Mesothelial cell of epicardium (in vitro differentiated cells): ENCODE measurements around the gene REPS2. TPM values are rescaled to one million over a fixed set of nuclear protein-coding genes. Genes with fewer than 3 reads are reported as not detected.

Experiments used
- DNase-seq, 2 experiments: peaks; one replicate each; pipeline ENCODE4 v3.0.0; 2021; ENCODE audit warnings: low spot score in 2 of 2; ENCODE audit not compliant: unreplicated experiment in 2 of 2
- H3K27ac Mint-ChIP-seq: 2 replicates; pipeline ENCODE4 v1.8.0; 2021; ENCODE audit warnings: mixed read lengths
- H3K27me3 Mint-ChIP-seq: 2 replicates; pipeline ENCODE4 v1.8.0; 2021; ENCODE audit warnings: low read depth, mixed read lengths
- H3K36me3 Mint-ChIP-seq: 2 replicates; pipeline ENCODE4 v1.8.0; 2021; ENCODE audit warnings: mixed read lengths
- H3K4me1 Mint-ChIP-seq: 2 replicates; pipeline ENCODE4 v1.8.0; 2021; ENCODE audit warnings: mixed read lengths
- H3K4me3 Mint-ChIP-seq: 2 replicates; pipeline ENCODE4 v1.8.0; 2021; ENCODE audit warnings: mild to moderate bottlenecking, moderate library complexity, mixed read lengths
- H3K9me3 Mint-ChIP-seq: 2 replicates; pipeline ENCODE4 v1.8.0; 2021; ENCODE audit warnings: mixed read lengths
- CTCF ChIP-seq: fragments of 200-600 bp; sonication (generic); IDR thresholded peaks from one replicate; pipeline ENCODE4 v1.5.0; 2021; ENCODE audit warnings: antibody characterized with exemption; ENCODE audit not compliant: unreplicated experiment
- total RNA-seq: library from RNA; stranded (reverse); gene quantifications from 3 replicates; pipeline ENCODE4 v1.2.1, GENCODE V29; 2021

REPS2 gene
- total RNA-seq, 1 donor from 2014 or later, result 5.2 TPM

GRCh38 chrX:17020356-17020755 is 73.9 kb downstream of the REPS2 start:
- H3K9me3 Mint-ChIP-seq, result no peaks in the 10 kb centered on the region
- no peak overlapping the region for H3K27ac Mint-ChIP-seq
- H3K36me3 Mint-ChIP-seq, result no peaks in the 10 kb centered on the region
- no peak for TF ChIP-seq CTCF
- no peak for DNase-seq
- no peak overlapping the region for H3K4me3 Mint-ChIP-seq
- H3K4me1 Mint-ChIP-seq, result peaks cover 27% of the 10 kb centered on the region
- no peaks in the 10 kb centered on the region for H3K27me3 Mint-ChIP-seq

DNA sequence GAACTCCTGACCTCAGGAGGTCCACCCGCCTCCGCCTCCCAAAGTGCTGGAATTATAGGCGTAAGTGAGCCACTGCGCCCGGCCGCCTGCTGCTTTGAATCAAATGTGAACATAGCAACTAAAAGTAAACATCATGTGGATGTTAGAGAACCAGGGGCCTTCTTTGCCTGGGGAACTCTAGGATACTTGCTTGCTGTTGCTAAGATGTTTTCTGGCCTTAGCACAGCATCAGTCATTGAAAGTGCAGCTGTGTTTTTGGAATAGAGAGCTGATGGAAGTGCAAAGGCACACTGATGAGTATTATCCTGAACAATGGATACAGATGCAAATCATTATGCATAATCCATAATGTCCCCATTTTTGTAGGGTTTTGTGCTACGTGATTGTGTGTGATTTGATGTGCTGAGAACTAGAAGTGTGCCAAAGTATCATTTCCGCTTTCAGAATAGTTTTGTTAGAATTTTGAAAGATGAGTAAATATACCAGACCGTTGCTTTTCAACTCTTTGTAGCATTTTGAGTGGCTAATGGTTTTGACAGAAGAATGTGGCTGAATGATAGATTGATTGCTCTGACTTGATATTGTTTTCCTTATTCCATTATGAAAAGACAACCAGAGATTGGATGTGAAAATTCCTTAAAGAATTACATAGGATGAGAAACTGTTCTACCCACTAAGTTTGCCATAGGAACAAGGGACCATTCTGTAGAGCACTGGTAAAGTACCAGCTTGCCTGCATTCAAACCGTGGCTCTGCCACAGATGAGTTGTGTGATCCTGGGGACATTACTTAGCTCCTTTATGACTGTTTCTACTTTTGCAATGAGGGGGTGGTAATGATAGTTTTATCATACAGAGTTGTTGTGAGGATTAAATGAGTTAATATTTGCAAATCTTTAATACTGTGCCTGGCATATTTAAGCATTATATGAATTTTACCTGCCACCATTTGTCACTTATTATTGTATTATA is 74.7 kb downstream of the REPS2 start:
- Mint-ChIP-seq H3K27me3 (peaks cover 2% of the 10 kb centered on the region), H3K9me3 (no peaks in the 10 kb centered on the region), H3K4me1 (peaks cover 27% of the 10 kb centered on the region), H3K27ac (no peak overlapping the region), H3K36me3 (no peaks in the 10 kb centered on the region), H3K4me3 (no peak overlapping the region)
- TF ChIP-seq CTCF, result no peak
- DNase-seq, result no peak

DNA sequence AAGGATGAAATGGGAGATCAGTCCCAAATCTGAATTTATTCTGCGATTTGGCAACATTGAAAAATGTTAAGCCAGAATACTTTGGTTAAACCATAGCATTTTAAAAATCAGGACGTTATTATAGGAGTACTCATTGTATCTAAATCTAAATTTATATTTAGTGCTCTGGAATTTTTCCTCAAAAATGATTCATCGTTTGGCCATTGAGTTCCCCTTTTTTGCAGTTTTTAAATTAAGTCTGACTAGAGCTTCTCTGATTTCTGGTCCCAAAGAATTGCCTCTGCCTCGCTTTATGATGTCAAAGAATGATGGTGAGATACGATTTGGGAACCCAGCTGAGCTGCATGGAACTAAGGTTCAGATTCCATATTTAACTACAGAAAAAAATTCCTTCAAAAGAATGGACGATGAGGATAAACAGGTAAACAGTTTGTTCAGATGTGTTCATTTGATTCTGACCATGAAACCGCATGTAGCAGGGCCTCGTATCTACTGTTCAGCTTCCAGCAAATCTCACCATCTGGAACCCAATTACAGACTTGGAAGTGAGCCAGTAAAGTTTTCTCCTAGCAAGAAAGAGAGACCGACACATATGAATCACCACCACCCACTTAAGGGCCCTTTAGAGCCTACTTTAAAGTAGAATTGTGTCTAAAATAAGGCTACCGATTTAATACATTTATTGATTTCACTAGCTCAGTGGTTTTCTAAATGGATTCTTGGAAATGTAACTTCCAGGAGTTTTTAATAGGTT is 75.6 kb downstream of the REPS2 start:
- DNase-seq, result no peak

DNA sequence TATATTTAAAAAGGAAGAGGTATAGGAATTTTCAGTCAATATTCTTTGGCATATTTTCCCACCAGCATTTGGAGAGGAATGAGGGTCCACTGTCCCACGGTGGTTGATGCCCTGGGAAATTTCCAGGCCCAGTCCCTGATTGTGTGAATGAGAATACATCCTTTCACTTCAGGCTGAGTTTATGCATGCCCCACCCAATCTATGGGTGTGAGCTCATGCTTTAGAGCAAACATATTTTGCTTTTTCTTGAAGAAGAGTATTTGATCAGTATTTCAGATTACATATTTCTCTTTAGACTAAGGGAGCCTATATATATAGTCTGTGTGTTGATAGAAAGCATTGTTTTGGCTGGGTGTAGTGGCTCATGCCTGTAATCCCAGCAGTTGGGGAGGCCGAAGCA is 77.2 kb downstream of the REPS2 start:
- no peak for DNase-seq
- Mint-ChIP-seq H3K27ac (no peak overlapping the region), H3K27me3 (peaks cover 6% of the 10 kb centered on the region), H3K36me3 (no peaks in the 10 kb centered on the region), H3K4me3 (no peak overlapping the region), H3K9me3 (no peaks in the 10 kb centered on the region), H3K4me1 (peaks cover 27% of the 10 kb centered on the region)
- TF ChIP-seq CTCF, result no peak

More for the DNA sequence above, 75.6 kb downstream of the REPS2 start:
- H3K27ac Mint-ChIP-seq, result no peak overlapping the region
- no peaks in the 10 kb centered on the region for H3K36me3 Mint-ChIP-seq
- no peak overlapping the region for H3K4me3 Mint-ChIP-seq
- H3K9me3 Mint-ChIP-seq, result no peaks in the 10 kb centered on the region
- TF ChIP-seq CTCF, result no peak
- peaks cover 3% of the 10 kb centered on the region for H3K27me3 Mint-ChIP-seq
- H3K4me1 Mint-ChIP-seq, result peaks cover 27% of the 10 kb centered on the region

DNA sequence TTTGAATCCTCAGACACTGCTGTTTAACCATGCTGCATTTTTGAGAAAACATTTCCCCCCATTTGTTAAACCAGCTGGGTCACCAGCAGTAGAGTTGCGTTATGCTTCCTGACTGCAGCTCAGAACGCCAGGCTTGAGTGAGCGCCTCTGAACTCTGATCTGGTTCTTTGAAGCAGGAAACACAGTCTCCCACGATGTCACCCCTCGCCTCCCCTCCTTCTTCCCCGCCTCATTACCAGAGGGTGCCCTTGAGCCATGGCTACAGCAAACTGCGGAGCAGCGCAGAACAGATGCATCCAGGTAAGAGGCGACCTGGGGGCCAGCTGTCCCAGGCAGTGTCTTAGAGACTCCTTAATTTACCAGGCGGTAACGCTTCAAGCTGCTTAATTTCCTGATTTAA is 78.4 kb downstream of the REPS2 start:
- Mint-ChIP-seq H3K36me3 (no peaks in the 10 kb centered on the region), H3K27ac (no peak overlapping the region), H3K27me3 (peaks cover 10% of the 10 kb centered on the region), H3K9me3 (no peaks in the 10 kb centered on the region), H3K4me1 (peaks cover 27% of the 10 kb centered on the region), H3K4me3 (no peak overlapping the region)
- DNase-seq, result no peak
- TF ChIP-seq CTCF, result no peak
